ENCODE measurements around the gene C1orf226. TPM values are rescaled to one million over a fixed set of nuclear protein-coding genes. Genes with fewer than 3 reads are reported as not detected.

C1orf226 gene
- total and polyA plus RNA-seq, 9 of the 15 experiments (the other 6 are each of a cell fraction or from before 2014, with no cell fraction given) = 0.10 to 1.4 (median 0.47) TPM

DNA sequence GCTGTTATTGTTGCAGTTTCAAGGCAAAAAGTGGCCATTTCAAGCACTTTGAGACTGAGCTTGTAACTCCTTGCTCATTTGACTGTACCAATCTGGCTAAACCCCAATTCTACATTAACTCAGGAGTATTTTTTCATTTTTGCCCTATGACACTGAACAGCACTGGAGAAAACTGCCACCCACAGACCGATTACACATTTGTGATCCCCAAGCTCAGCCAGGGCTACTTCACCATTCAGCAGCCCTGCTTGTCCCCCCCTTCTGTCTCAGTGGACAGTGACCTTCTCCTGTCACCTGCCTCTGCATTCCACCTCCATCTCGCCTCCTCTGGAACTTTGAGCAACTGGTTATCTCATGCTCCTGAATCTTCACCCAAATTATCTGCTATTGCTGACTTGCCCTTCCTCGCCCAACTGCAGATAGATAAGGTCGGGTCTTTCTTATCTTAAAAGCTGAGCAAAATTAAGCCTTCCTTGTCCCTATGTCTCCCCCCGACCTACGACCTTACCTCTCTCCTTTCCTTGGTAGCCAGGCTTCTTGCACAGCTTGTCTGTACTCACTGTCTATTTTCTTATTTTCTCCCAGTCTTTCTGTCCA, 30.2 kb upstream of the C1orf226 start (continued):
- TF ChIP-seq ZC3H11A (IDR thresholded peaks at IDR 0.05; ENCODE audit: low read depth, low read length) (no peak), ZNF699 (CRISPR knock-in tag; IDR thresholded peaks at IDR 0.05; ENCODE audit: insufficient replicate concordance) (no peak), SAP30 (IDR thresholded peaks at IDR 0.05; ENCODE audit: borderline replicate concordance, insufficient read depth, low read depth, low read length, poor library complexity, severe bottlenecking) (no peak), HDAC1 (IDR thresholded peaks at IDR 0.05) (peak in 1 of 2 experiments; percentile 38; a peak in 2 of 4 replicates), TEAD4 (IDR thresholded peaks at IDR 0.05; ENCODE audit: low read length) (peak; percentile 64), TEAD4 (CRISPR knock-in tag; IDR thresholded peaks at IDR 0.05; ENCODE audit: borderline replicate concordance) (no peak), IRF9 (tag; IDR thresholded peaks at IDR 0.05) (no peak), DEAF1 (CRISPR knock-in tag; IDR thresholded peaks at IDR 0.05) (no peak), BCL6 (CRISPR knock-in tag; IDR thresholded peaks at IDR 0.05) (no peak), ZBTB17 (CRISPR knock-in tag; IDR thresholded peaks at IDR 0.05) (no peak), PKNOX1 (IDR thresholded peaks at IDR 0.05) (no peak), SMC3 (conservative IDR thresholded peaks at IDR 0.05; ENCODE audit: insufficient read depth, low read depth, low read length) (no peak), SPI1 (IDR thresholded peaks at IDR 0.05; ENCODE audit: borderline replicate concordance, low read depth, low read length) (no peak), ZNF134 (CRISPR knock-in tag; conservative IDR thresholded peaks at IDR 0.05) (no peak), KDM1A (IDR thresholded peaks at IDR 0.05) (peak; percentile 31 to 32; a peak in 2 of 4 replicates), ZNF511 (CRISPR knock-in tag; IDR thresholded peaks at IDR 0.05) (no peak), ADNP (tag; IDR thresholded peaks at IDR 0.05) (no peak), KDM4B (IDR thresholded peaks at IDR 0.05; ENCODE audit: borderline replicate concordance in 2 of 2, low read depth in 1 of 2) (no peak), SMARCA4 (IDR thresholded peaks at IDR 0.05) (peak; percentile 74; the same call in 1 of the 2 replicates), COPS2 (conservative IDR thresholded peaks at IDR 0.05) (no peak), ZNF311 (CRISPR knock-in tag; IDR thresholded peaks at IDR 0.05) (no peak), FOXK2 (conservative IDR thresholded peaks at IDR 0.05 in 1 of 2, IDR thresholded peaks at IDR 0.05 in 1 of 2; ENCODE audit: low read depth in 2 of 2) (no peak), PHF8 (IDR thresholded peaks at IDR 0.05; ENCODE audit: borderline replicate concordance, low read length) (no peak), CHD1 (IDR thresholded peaks at IDR 0.05; ENCODE audit: low read length) (no peak), L3MBTL2 (IDR thresholded peaks at IDR 0.05) (no peak), CBFA2T3 (IDR thresholded peaks at IDR 0.05) (peak; percentile 88)
